Measurements from ENCODE around the gene CST9.

DNA sequence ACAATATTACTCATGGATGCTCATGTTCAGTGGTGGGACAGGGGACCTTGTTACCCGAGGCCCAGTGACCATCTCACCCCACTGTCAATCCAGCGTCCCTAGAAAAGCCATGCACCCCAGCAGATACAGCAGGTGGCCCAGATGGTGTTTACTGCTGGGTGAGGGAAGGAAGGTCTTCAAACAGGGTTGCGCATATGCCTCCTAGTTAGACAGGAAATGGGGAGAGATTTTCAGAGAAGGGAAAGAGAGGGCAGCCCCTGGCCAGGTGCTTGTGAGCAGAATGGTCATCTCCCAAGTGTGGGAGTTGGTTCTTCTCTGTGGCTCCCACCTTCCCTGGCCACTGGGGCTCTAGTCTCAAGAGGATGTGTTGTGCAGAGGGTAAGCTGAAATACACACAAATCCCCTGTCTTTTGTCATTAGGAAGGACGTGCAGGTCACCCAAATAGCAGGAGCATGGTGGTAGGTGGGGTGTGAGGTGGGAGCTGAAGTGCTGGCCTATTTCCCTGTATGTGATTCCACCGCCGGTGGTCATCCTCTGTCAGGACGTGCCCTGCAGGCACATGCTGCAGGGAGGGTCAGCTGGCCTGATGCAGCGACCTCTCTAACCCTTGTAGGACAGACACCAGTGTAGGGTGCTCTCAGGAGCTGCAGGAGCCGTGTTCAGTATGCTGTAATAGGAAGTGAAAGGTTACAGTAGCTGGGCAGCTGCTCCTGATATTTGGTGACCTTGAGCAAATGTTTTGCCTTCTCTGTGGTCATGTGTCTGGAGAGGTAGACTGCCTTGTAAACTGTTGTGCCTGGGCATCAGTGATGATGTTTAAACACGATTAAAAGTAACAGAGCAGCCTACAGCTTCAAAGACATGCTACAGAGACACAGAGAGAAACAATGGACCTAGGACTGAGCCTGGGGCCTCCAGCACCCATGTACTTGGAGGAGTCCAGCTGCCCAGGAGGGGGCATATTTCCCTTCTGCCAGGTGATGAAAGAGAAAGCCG lies 35.3 kb upstream of the CST9 start:
- TF ChIP-seq, protein P1, sequence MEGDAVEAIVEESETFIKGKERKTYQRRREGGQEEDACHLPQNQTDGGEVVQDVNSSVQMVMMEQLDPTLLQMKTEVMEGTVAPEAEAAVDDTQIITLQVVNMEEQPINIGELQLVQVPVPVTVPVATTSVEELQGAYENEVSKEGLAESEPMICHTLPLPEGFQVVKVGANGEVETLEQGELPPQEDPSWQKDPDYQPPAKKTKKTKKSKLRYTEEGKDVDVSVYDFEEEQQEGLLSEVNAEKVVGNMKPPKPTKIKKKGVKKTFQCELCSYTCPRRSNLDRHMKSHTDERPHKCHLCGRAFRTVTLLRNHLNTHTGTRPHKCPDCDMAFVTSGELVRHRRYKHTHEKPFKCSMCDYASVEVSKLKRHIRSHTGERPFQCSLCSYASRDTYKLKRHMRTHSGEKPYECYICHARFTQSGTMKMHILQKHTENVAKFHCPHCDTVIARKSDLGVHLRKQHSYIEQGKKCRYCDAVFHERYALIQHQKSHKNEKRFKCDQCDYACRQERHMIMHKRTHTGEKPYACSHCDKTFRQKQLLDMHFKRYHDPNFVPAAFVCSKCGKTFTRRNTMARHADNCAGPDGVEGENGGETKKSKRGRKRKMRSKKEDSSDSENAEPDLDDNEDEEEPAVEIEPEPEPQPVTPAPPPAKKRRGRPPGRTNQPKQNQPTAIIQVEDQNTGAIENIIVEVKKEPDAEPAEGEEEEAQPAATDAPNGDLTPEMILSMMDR (IDR thresholded peaks at IDR 0.05) = no peak
- TF ChIP-seq POLR2A (IDR thresholded peaks at IDR 0.05) (no peak), EP300 (IDR thresholded peaks at IDR 0.05) (no peak), POLR2AphosphoS5 (IDR thresholded peaks at IDR 0.05) (no peak)
